NCI-H69 (cell line): ENCODE measurements around the gene SIX3.
A peak's percentile ranks its signal among the peaks of the same experiment; 100 is the strongest.

Experiments used
- DNase-seq: peaks from one replicate; lab custom pipeline; 2025; lab: John Stamatoyannopoulos, UW

SIX3 gene

GRCh38 chr2:44943693-44944101 is 2.2 kb downstream of the SIX3 start:
- peak; percentile 30 for DNase-seq

- DNase-seq, result no peak
These were observed 2.8 kb downstream of the SIX3 start for GRCh38 chr2:44944102-44944951.

GRCh38 chr2:44944952-44945612 is 3.6 kb downstream of the SIX3 start:
- no peak for DNase-seq

- DNase-seq, result no peak
These were observed 4.3 kb downstream of the SIX3 start for GRCh38 chr2:44945676-44946371.

- DNase-seq, result no peak
These were observed 5.0 kb downstream of the SIX3 start for GRCh38 chr2:44946372-44947027.

GRCh38 chr2:44947028-44947375 is 5.5 kb downstream of the SIX3 start:
- DNase-seq, result no peak

GRCh38 chr2:44948565-44949328 is 7.2 kb downstream of the SIX3 start:
- peak; percentile 37 for DNase-seq

GRCh38 chr2:44949329-44950151 is 8.0 kb downstream of the SIX3 start:
- peak; percentile 81 for DNase-seq

GRCh38 chr2:44950646-44951045 is 9.1 kb downstream of the SIX3 start:
- no peak for DNase-seq

- no peak for DNase-seq
These were observed 9.6 kb downstream of the SIX3 start for GRCh38 chr2:44951124-44951523.

GRCh38 chr2:44951714-44952113 is 10.2 kb downstream of the SIX3 start:
- no peak for DNase-seq

- DNase-seq, result no peak
These were observed 10.8 kb downstream of the SIX3 start for GRCh38 chr2:44952143-44952805.

GRCh38 chr2:44952806-44953498 is 11.4 kb downstream of the SIX3 start:
- no peak for DNase-seq

GRCh38 chr2:44953499-44953883 is 12.0 kb downstream of the SIX3 start:
- no peak for DNase-seq

- DNase-seq, result no peak
These were observed 13.0 kb downstream of the SIX3 start for GRCh38 chr2:44954447-44954888.

- no peak for DNase-seq
These were observed 13.5 kb downstream of the SIX3 start for GRCh38 chr2:44954889-44955592.

- DNase-seq, result peak; percentile 84
These were observed 14.3 kb downstream of the SIX3 start for GRCh38 chr2:44955593-44956392.

- DNase-seq, result no peak
These were observed 15.3 kb downstream of the SIX3 start for GRCh38 chr2:44956843-44957242.
